OCI-LY1 (cell line): ENCODE data around the gene ACACA.

ENCODE experiments used
- CTCF ChIP-seq: fragments of 200-600 bp; sonication (generic), shearing (Covaris generic); IDR thresholded peaks from 2 replicates; pipeline ENCODE4 v1.5.1; 2017; ENCODE audit warnings: mild to moderate bottlenecking, antibody characterized with exemption, low read length, moderate library complexity, mixed read lengths
- EZH2 ChIP-seq: fragments of 200-600 bp; sonication (generic), shearing (Covaris generic); IDR thresholded peaks from 2 replicates; pipeline ENCODE4 v1.8.0; 2017; ENCODE audit warnings: borderline replicate concordance, mixed run types, mild to moderate bottlenecking, antibody characterized with exemption, low read length, moderate library complexity, mixed read lengths

- TF ChIP-seq CTCF (peak; percentile 60), EZH2 (no peak)
Measured at GRCh38 chr17:37239690-37240334, 166.8 kb downstream of the ACACA start.
